Right ventricle myocardium inferior (tissue), 1 donor: ENCODE data around the gene MINK1. TPM values are rescaled to one million over a fixed set of nuclear protein-coding genes. Genes with fewer than 3 reads are reported as not detected.

Source experiments
- ATAC-seq: fragments of 200-7000 bp; cut with Tn5 transposase; one replicate; pipeline ENCODE4 v1.9.1; 2020; ENCODE audit warnings: mild to moderate bottlenecking, moderate library complexity
- DNase-seq: peaks from one replicate; pipeline ENCODE4 v3.0.0; 2021; ENCODE audit errors: missing footprints
- intact Hi-C: fragments of 100-400 bp; cut with DNase I; formaldehyde crosslinking; loops from one replicate; pipeline ENCODE4 v1.11.0; 2022
- total RNA-seq: library from RNA; stranded (reverse); fragmentation: NEBNext Ultra II Directional; extraction: Animal tissue kit (Norgen Biotek cat#: 25700); gene quantifications from one replicate; pipeline ENCODE4 v1.2.1, GENCODE V29; 2021
- donor health status: DM: no; HTN: yes; CAD: no; lungs with severe emphysema.

The MINK1 gene
- total RNA-seq, 1 donor from 2014 or later, result 50.7 TPM

GRCh38 chr17:4934173-4934979 lies 101.2 kb downstream of the MINK1 start:
- ATAC-seq (peak; percentile 42), DNase-seq (no peak)
- intact Hi-C loops, result no loop called here

DNA sequence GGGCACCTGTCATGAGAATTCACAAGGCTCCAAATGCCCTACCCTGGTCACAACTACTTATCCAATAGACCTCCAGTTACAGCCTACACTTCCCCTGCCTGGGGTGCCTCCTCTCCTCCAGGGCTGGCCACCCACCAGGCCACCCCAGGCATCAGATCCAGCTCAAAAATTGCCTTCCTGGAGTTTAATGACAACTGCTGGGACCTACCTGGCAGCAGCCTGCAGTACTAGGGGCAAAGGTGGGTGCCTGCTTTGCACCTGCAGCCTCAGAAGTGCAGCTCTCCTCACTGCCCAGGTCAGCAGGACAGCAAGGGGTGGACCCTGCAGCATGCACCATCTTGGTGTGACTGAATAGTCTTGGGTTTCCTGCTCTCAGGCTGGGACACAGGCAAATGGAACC lies 102.5 kb downstream of the MINK1 start:
- intact Hi-C loops, result no loop called here
- ATAC-seq (no peak), DNase-seq (no peak)

- intact Hi-C loops, result no loop called here
- DNase-seq, result no peak
- ATAC-seq, result no peak
Observed at GRCh38 chr17:4936436-4936835, 103.3 kb downstream of the MINK1 start.

GRCh38 chr17:4937553-4937952 lies 104.4 kb downstream of the MINK1 start:
- DNase-seq (no peak), ATAC-seq (no peak)
- intact Hi-C loops, result no loop called here

- DNase-seq (no peak), ATAC-seq (no peak)
- intact Hi-C loops, result no loop called here
Observed at GRCh38 chr17:4938069-4938491, 104.9 kb downstream of the MINK1 start.

DNA sequence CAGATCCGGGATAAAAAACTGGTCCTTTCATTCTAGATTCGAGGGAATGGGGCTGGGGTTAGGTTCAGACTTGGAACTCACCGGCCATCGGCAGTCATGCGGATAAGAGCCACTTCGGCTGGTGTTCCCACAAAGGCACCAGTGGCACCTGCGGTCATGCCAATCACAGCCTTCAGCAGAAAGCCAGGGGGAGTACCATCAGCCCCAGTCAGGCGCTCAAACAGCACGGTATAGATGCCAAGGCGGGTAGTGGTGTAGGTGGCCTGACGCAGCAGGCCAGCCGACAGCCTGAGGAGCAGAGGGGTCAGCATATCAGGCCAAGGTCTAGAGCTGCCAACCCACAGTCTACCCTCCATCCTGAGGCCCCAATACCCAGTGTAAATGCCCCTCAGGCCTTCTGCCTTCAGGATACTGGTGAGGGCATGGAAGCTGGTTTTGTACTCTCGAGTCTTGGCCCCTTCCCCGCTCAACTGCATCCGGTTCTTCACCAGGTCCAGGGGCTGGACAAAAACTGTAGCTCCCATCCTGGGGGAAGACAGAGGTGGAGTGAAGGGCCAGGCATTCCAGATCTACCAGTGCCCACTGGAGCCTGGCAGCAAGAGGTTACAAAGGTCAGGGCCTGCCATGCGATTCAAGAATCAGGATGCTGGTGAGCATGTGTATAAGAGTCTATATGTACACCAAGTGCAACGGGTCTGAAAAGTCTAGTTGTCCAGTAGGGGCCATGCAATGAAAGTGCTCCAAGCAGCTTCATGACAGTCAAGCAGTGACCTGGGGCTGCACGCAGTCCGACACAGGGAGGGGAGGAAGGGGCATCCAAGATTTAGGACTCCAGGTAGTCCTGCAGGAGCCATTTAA lies 105.8 kb downstream of the MINK1 start:
- ATAC-seq, result no peak
- intact Hi-C loops, result no loop called here
- DNase-seq, result no peak

DNA sequence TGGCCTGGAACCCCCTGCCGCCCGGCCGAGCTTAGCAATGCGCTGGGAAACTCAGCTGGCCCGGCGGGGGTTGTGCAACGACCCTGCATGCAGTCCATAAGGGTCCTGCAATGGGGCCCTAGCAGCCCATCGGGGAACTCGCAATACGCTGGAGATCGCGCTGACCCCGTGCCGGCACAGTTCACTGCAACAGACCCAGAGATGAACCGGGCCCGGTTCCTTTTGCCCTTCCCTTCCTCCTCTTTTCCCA lies 106.3 kb downstream of the MINK1 start:
- DNase-seq, result peak; percentile 76

GRCh38 chr17:4939796-4940554 lies 106.8 kb downstream of the MINK1 start, which contains the start of the genes RNF167 and SLC25A11:
Gene RNF167, plus strand, starts transcription at chr17:4940268. Its CDS starts 642 bp downstream, at chr17:4940910.
Gene SLC25A11, minus strand, starts transcription at chr17:4940046. Its CDS starts 136 bp downstream, at chr17:4939910.
- ATAC-seq, result peak; percentile 94
- intact Hi-C loops, result loop anchor here (1.0 kb wide), 2 partner anchors 8 to 27 kb away; partner anchors contain the start of genes PFN1 and SPAG7
- DNase-seq, result peak; percentile 97

More for the DNA sequence above, 106.3 kb downstream of the MINK1 start:
- ATAC-seq, result no peak
- intact Hi-C loops, result no loop called here

DNA sequence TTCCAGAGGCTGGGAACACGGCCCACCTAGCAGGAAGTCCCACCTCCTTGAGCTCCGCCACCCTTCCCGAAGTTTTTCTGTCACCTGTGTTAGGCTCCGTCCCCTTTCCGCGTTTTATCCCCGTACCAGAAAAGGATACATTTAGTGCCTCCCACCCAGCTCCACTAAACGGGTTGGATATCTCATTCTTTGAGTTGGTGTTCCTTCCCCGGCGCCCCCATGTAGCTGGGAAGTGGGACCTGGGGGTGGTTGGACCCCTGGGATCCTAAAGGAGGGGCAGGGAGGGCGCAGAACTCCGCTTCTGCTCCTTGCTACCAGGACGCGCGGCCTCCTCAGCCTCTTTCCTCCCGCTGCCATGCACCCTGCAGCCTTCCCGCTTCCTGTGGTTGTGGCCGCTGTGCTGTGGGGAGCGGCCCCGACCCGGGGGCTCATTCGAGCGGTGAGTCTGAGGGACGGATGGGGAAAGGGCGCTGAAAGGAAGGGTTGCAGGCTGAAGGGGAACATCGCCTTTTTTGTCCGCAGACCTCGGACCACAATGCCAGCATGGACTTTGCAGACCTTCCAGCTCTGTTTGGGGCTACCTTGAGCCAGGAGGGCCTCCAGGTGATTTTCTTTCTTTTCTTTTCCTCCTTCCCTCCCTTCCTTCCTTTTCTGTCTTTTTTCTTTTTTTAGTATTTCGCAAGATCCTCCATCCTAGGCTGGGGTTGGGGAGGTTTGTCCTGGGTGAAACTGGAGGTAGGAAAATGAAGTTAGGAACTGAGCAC lies 107.6 kb downstream of the MINK1 start:
- ATAC-seq (peak; percentile 73), DNase-seq (peak; percentile 79)
- intact Hi-C loops, result loop anchor here (1.0 kb wide), 2 partner anchors 8 to 27 kb away; partner anchors contain the start of genes PFN1 and SPAG7

GRCh38 chr17:4941319-4941610 lies 108.1 kb downstream of the MINK1 start:
- DNase-seq, result no peak
- no peak for ATAC-seq
- intact Hi-C loops, result no loop called here

GRCh38 chr17:4942760-4943508 lies 109.8 kb downstream of the MINK1 start:
- ATAC-seq (no peak), DNase-seq (no peak)
- intact Hi-C loops, result no loop called here

DNA sequence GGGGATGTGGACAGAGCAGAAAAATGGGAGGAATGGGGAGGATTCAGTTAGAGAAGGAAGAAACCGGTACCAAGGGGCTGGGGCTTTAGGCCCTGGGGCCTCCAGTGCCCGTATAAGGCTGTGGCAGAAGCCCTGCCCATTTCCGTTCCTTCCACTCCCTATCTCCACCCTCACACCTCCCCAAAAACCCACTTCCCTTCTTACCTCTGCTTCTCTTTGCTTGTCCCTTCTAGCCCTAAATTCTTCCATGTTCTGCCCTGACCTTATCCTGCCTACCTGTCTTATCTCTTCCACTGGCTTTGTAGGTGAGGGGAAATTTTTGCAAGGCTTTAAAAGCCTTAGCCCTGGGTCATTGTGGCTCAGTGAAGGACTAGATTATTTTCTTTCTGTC lies 111.0 kb downstream of the MINK1 start:
- DNase-seq (no peak), ATAC-seq (no peak)
- intact Hi-C loops, result no loop called here

- ATAC-seq (no peak), DNase-seq (no peak)
- intact Hi-C loops, result loop anchor here (5.0 kb wide), 1 partner anchor 43 kb away; the partner anchor contains the start of gene CAMTA2
Observed at GRCh38 chr17:4944554-4945175, 111.5 kb downstream of the MINK1 start.

DNA sequence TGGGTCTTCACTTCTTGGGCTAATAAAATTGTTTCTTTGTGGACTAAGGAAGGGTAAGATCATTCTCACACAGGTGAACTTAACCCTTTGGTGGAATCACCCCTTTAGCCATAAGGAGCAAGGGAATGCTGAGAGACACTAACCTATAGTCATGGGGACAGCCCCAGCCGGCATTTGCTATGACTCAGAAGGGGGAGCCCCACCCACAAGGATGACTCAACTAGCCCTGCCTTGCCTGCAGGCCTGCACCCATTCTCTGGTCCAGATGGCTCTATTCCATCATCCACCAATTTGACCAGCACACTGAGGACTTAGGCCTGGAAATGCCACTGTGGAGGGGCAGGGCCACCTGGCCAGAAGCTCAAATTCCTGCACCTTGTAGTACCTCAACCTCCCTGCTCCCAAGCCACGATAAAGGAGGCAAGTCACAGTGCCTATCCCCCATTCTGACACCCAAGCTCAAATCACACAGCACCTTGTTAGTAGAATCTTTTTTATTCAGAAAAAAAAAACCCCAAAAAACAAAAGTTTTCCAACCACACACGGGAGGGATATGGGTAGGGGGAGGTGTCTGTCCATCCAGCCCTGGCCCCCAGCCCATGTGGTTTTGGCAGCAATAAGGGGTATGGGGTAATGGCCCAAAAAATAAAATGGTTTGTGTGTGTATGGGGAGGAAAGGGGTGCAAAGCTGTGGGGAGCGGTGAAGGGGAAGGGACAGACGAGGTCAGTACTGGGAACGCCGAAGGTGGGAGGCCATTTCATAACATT lies 112.2 kb downstream of the MINK1 start:
- intact Hi-C loops, result loop anchor here (5.0 kb wide), 1 partner anchor 42 kb away; the partner anchor contains the start of gene CAMTA2
- peak; percentile 86 for DNase-seq

GRCh38 chr17:4945944-4946280 lies 112.8 kb downstream of the MINK1 start:
- ATAC-seq, result no peak
- intact Hi-C loops, result loop anchor here (5.0 kb wide), 1 partner anchor 41 kb away; the partner anchor contains the start of gene CAMTA2
- no peak for DNase-seq

More for the DNA sequence above, 112.2 kb downstream of the MINK1 start:
- peak; percentile 24 for ATAC-seq

DNA sequence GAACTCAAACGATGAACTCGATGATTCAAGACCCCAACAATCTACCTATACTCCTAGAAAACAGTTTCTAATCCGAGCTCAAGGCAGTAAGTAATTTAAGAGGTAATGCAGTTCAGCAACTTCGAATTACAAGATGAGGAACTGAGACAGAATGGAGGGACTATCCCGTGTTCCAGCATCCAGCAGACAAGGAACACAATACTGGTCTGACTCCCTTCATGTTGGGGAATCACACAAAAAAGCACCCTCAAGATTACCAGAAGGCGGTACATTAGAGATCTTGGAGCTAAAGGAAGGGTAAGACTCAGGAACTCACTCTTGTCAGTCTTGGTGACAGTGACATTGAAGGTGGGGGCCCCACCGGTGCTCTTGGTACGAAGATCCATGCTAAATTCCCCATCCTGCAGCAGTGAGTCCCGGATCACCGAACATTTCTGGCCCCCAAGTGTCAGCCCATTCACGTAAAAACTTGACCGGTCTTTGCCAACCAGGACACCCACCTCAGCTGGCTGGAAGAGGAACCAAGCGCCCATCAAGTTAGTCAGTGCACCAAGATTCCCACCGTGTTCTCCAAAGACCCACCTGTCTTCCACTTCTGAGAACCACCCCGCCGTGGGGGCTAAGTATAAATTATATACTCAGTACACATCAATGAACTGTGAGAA lies 113.3 kb downstream of the MINK1 start:
- DNase-seq (no peak), ATAC-seq (no peak)
- intact Hi-C loops, result loop anchor here (5.0 kb wide), 1 partner anchor 41 kb away; the partner anchor contains the start of gene CAMTA2
